HCT116 (cell line): ENCODE results near the gene STPG2. TPM values are rescaled to one million over a fixed set of nuclear protein-coding genes. Genes with fewer than 3 reads are reported as not detected.
A peak's percentile ranks its signal among the peaks of the same experiment; 100 is the strongest.

Source experiments
- ATAC-seq: fragments of 200-7000 bp; cut with Tn5 transposase; 2 replicates; pipeline ENCODE4 v1.9.1; 2020; ENCODE audit warnings: mild to moderate bottlenecking, moderate library complexity
- BruUV-seq: library from RNA; stranded (reverse); fragments of 400-500 nt; replicated peaks from 2 replicates; lab custom pipeline; 2021; lab: Mats Ljungman, UMichigan
- CTCF ChIA-PET: fragments of 300-600 bp; sonication (Branson Sonifier 250); formaldehyde crosslinking; loops from one replicate; lab custom pipeline; 2021; ENCODE audit warnings: antibody characterized with exemption; lab: Charles Lee
- POLR2A ChIA-PET: fragments of 300-600, 350-600 bp; sonication (Branson Sonifier 250); formaldehyde crosslinking; loops from one replicate; lab custom pipeline; 2021; ENCODE audit warnings: antibody characterized with exemption; lab: Charles Lee
- RAD21 ChIA-PET, 2 experiments: fragments of 300-600 bp; sonication (Branson Sonifier 250); formaldehyde crosslinking; loops; one replicate each; lab custom pipeline; 2023; ENCODE audit warnings: low total read pairs in 2 of 2; ENCODE audit not compliant: uncharacterized antibody in 2 of 2, unreplicated experiment in 2 of 2, low non-redundant PET in 1 of 2; lab: Charles Lee
- DNase-seq: peaks from one replicate; pipeline ENCODE4 v3.0.0-alpha.2; 2010; ENCODE audit warnings: low read depth, low spot score
- H2AFZ ChIP-seq: fragments of 200-600 bp; shearing (Covaris generic), sonication (generic); 2 replicates; pipeline ENCODE4 v1.6.1; 2017; ENCODE audit warnings: low read depth, mixed run types, mixed read lengths, antibody characterized with exemption, low read length; ENCODE audit not compliant: poor library complexity, severe bottlenecking
- H3K27ac ChIP-seq: 2 replicates; pipeline ENCODE4 v1.5.1; 2012; ENCODE audit warnings: low read depth, low read length
- H3K27me3 ChIP-seq: fragments of 200-600 bp; sonication (generic); 2 replicates; pipeline ENCODE4 v1.6.1; 2016; ENCODE audit warnings: mixed run types, low read length, mixed read lengths; ENCODE audit not compliant: insufficient read depth
- H3K36me3 ChIP-seq, 2 experiments: fragments of 200-500 bp in 1 of 2; fragments of 200-600 bp in 1 of 2; sonication (Bioruptor generic) in 1 of 2; sonication (generic) in 1 of 2; 2 replicates each; pipeline versions ENCODE4 v1.5.1 to v1.6.1; 2014 to 2016; ENCODE audit warnings: low read length in 2 of 2, inconsistent platforms in 1 of 2, mixed read lengths in 1 of 2, mixed run types in 1 of 2; ENCODE audit not compliant: insufficient read depth in 2 of 2, control insufficient read depth in 1 of 2
- H3K4me1 ChIP-seq, 2 experiments: fragments of 200-600 bp in 1 of 2; sonication (generic) in 1 of 2; 2 replicates each; pipeline versions ENCODE4 v1.5.1 to v1.6.1; 2012 to 2017; ENCODE audit warnings: low read length in 2 of 2, inconsistent platforms in 1 of 2, mild to moderate bottlenecking in 1 of 2, mixed read lengths in 1 of 2, mixed run types in 1 of 2, moderate library complexity in 1 of 2; ENCODE audit not compliant: insufficient read depth in 2 of 2, control insufficient read depth in 1 of 2
- H3K4me2 ChIP-seq: fragments of 200-600 bp; sonication (generic); 2 replicates; pipeline ENCODE4 v1.6.1; 2017; ENCODE audit warnings: mixed run types, low read length, mixed read lengths
- H3K4me3 ChIP-seq, 2 experiments: fragments of 200-600 bp in 1 of 2; sonication (generic) in 1 of 2; replicated peaks in 1 of 2; 2 replicates each; pipeline ENCODE4 v1.5.1; 2011 to 2016; ENCODE audit warnings: low read length in 2 of 2, control low read depth in 1 of 2, low read depth in 1 of 2, mild to moderate bottlenecking in 1 of 2, mixed read lengths in 1 of 2, mixed run types in 1 of 2
- H3K79me2 ChIP-seq: fragments of 200-600 bp; sonication (generic); 2 replicates; pipeline ENCODE4 v1.6.1; 2017; ENCODE audit warnings: mild to moderate bottlenecking, mixed run types, low read length, moderate library complexity, mixed read lengths; ENCODE audit not compliant: insufficient read depth
- H3K9ac ChIP-seq: fragments of 200-600 bp; sonication (generic); 2 replicates; pipeline ENCODE4 v1.6.1; 2016; ENCODE audit warnings: low read length, mixed read lengths
- H3K9me2 ChIP-seq: fragments of 200-600 bp; sonication (generic), shearing (Covaris generic); 2 replicates; pipeline ENCODE4 v1.6.1; 2017; ENCODE audit warnings: mixed run types, mild to moderate bottlenecking, moderate library complexity; ENCODE audit not compliant: insufficient read depth
- H3K9me3 ChIP-seq, 2 experiments: fragments of 200-500 bp in 1 of 2; fragments of 200-600 bp in 1 of 2; sonication (Bioruptor generic) in 1 of 2; sonication (generic) in 1 of 2; 2 replicates each; pipeline ENCODE4 v1.6.1; 2014 to 2017; ENCODE audit warnings: low read length in 2 of 2, mixed read lengths in 2 of 2, inconsistent platforms in 1 of 2, low read depth in 1 of 2, mild to moderate bottlenecking in 1 of 2, mixed run types in 1 of 2, moderate library complexity in 1 of 2; ENCODE audit not compliant: control insufficient read depth in 1 of 2, insufficient read depth in 1 of 2
- H4K20me1 ChIP-seq: fragments of 200-600 bp; sonication (generic), shearing (Covaris generic); 2 replicates; pipeline ENCODE4 v1.6.1; 2017; ENCODE audit warnings: mixed run types, mild to moderate bottlenecking, moderate library complexity; ENCODE audit not compliant: insufficient read depth
- CBX3 ChIP-seq: IDR thresholded peaks from 2 replicates; pipeline ENCODE4 v1.6.1; 2012; ENCODE audit warnings: low read depth
- EGR1 ChIP-seq: IDR thresholded peaks from 2 replicates; pipeline ENCODE4 v1.6.1; 2012; ENCODE audit warnings: low read depth
- JUND ChIP-seq: IDR thresholded peaks from 2 replicates; pipeline ENCODE4 v1.6.1; 2012
- POLR2AphosphoS5 ChIP-seq: IDR thresholded peaks from 2 replicates; pipeline ENCODE4 v1.6.1; 2011; ENCODE audit warnings: mild to moderate bottlenecking, low read depth, low read length, moderate library complexity
- RAD21 ChIP-seq: IDR thresholded peaks from 2 replicates; pipeline ENCODE4 v1.6.1; 2012; ENCODE audit warnings: low read depth, mild to moderate bottlenecking
- SP1 ChIP-seq: IDR thresholded peaks from 2 replicates; pipeline ENCODE4 v1.6.1; 2012; ENCODE audit warnings: low read depth
- SRF ChIP-seq: IDR thresholded peaks from 2 replicates; pipeline ENCODE4 v1.6.1; 2012; ENCODE audit warnings: low read depth
- TCF7L2 ChIP-seq: IDR thresholded peaks from 2 replicates; pipeline ENCODE4 v1.7.0; 2011; ENCODE audit warnings: borderline replicate concordance, inconsistent platforms; ENCODE audit not compliant: insufficient read depth, insufficient read length; ENCODE audit errors: extremely low read depth
- ZFX ChIP-seq: fragments of 450-650 bp; IDR thresholded peaks from 2 replicates; pipeline ENCODE4 v1.6.1; 2017
- intact Hi-C: fragments of 100-400 bp; cut with micrococcal nuclease; formaldehyde crosslinking; loops from 2 replicates; pipeline ENCODE4 v1.10.0; 2022
- total RNA-seq: library from RNA; stranded (reverse); gene quantifications from one replicate; pipeline ENCODE4 v1.2.1, GENCODE V29; 2021; ENCODE audit not compliant: unreplicated experiment
- TF ChIP-seq, protein P1 (sequence below), 3 experiments: fragments of 200-600 bp in 1 of 3; sonication (generic) in 1 of 3; IDR thresholded peaks in 2 of 3; conservative IDR thresholded peaks in 1 of 3; 2 replicates each; pipeline ENCODE4 v1.5.1; 2012 to 2017; ENCODE audit warnings: low read depth in 2 of 3, low read length in 2 of 3, antibody characterized with exemption in 1 of 3, borderline replicate concordance in 1 of 3, control low read depth in 1 of 3, mild to moderate bottlenecking in 1 of 3, mixed read lengths in 1 of 3, mixed run types in 1 of 3, moderate library complexity in 1 of 3; ENCODE audit not compliant: insufficient read depth in 1 of 3
- TF ChIP-seq, protein P2 (sequence below): IDR thresholded peaks from 2 replicates; pipeline ENCODE4 v1.6.1; 2012
- TF ChIP-seq, protein P3 (sequence below): IDR thresholded peaks from 2 replicates; pipeline ENCODE4 v1.6.1; 2012
- TF ChIP-seq, protein P4 (sequence below): IDR thresholded peaks from 2 replicates; pipeline ENCODE4 v1.6.1; 2011; ENCODE audit warnings: mild to moderate bottlenecking, low read length, moderate library complexity; ENCODE audit not compliant: insufficient replicate concordance; ENCODE audit errors: extremely low read depth

STPG2 gene
- total RNA-seq, 1 experiment from 2014 or later = not detected

DNA sequence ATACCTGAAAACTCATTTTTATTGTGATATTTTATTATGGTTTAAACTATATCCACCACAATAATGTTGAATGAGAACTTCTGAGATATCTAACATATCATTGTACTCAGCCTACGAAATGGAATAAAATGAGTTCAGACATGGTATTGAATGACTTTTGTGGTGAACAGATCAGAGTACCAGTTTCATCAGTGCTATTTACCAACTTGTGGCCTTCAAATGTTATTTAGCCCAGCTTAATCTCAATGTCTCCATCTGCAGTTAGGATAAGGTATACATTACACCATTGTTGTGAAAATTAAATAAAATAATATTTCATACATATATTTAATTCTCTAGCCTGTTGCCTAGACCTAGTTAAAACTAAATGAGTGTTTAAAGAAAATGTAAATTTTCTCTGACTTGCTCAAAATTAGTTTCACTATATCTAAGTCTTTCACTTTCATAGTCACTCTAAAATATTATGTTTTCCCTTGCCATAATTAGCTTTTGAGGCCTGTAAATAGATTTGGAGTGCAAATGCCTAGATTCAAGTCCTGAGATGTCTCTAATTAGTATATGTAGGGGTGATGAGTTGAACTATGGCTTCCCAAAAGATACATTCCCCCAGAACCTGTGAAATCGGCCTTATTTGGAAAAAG, 594.2 kb downstream of the STPG2 start:
- no peak for ATAC-seq
- POLR2A ChIA-PET = no interaction called here
- intact Hi-C loops = no loop called here
- DNase-seq = peak; percentile 3
- Histone ChIP-seq H2AFZ (no peak overlapping the region), H3K27ac (no peak overlapping the region), H3K9me2 (no peaks in the 10 kb centered on the region), H3K4me1 (no peaks in the 10 kb centered on the region), H3K4me3 (no peak overlapping the region), H3K4me2 (no peak overlapping the region), H3K36me3 (no peaks in the 10 kb centered on the region), H4K20me1 (no peaks in the 10 kb centered on the region), H3K79me2 (no peaks in the 10 kb centered on the region), H3K9ac (no peak overlapping the region), H3K9me3 (no peaks in the 10 kb centered on the region), H3K27me3 (no peaks in the 10 kb centered on the region)
- BruUV-seq = no TSS peak
- RAD21 ChIA-PET = no interaction called here
- CTCF ChIA-PET = no interaction called here
- no peak for TF ChIP-seq SRF
- peak; percentile 36 for TF ChIP-seq RAD21
- TF ChIP-seq, protein P1, sequence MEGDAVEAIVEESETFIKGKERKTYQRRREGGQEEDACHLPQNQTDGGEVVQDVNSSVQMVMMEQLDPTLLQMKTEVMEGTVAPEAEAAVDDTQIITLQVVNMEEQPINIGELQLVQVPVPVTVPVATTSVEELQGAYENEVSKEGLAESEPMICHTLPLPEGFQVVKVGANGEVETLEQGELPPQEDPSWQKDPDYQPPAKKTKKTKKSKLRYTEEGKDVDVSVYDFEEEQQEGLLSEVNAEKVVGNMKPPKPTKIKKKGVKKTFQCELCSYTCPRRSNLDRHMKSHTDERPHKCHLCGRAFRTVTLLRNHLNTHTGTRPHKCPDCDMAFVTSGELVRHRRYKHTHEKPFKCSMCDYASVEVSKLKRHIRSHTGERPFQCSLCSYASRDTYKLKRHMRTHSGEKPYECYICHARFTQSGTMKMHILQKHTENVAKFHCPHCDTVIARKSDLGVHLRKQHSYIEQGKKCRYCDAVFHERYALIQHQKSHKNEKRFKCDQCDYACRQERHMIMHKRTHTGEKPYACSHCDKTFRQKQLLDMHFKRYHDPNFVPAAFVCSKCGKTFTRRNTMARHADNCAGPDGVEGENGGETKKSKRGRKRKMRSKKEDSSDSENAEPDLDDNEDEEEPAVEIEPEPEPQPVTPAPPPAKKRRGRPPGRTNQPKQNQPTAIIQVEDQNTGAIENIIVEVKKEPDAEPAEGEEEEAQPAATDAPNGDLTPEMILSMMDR (IDR thresholded peaks at IDR 0.05 in 2 of 3, conservative IDR thresholded peaks at IDR 0.05 in 1 of 3; ENCODE audit: borderline replicate concordance in 1 of 3, insufficient read depth in 1 of 3, low read depth in 2 of 3, low read length in 2 of 3) = peak in 1 of 3 experiments; percentile 17; a peak in 2 of 6 replicates

DNA sequence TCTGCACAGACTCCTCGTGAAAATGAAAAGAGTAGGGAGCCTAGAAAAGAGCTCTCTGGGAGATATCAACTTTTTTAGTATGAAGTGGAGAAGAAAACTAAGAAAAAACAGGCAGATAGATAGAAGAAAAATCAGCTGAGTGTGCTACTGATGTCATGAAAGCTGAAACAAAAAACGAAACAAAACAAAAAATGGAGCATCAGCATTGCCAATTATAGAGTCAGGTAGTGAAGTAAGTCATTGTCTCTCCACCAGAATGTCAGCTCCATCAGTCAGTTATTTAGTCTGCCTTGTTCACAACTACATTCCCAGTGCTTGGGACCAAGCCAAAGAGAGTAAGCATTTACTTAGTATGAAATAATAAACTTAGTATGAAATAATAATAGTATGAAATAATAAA, 595.1 kb downstream of the STPG2 start:
- H3K27me3 ChIP-seq = no peaks in the 10 kb centered on the region
- H3K4me1 ChIP-seq = no peaks in the 10 kb centered on the region
- ATAC-seq (no peak), DNase-seq (no peak)
- H2AFZ ChIP-seq = no peak overlapping the region
- no peaks in the 10 kb centered on the region for H3K9me3 ChIP-seq
- no peak overlapping the region for H3K4me2 ChIP-seq
- POLR2A ChIA-PET = no interaction called here
- intact Hi-C loops = no loop called here
- CTCF ChIA-PET = no interaction called here
- H3K27ac ChIP-seq = no peak overlapping the region
- RAD21 ChIA-PET = no interaction called here
- H3K79me2 ChIP-seq = no peaks in the 10 kb centered on the region
- H3K9ac ChIP-seq = no peak overlapping the region
- no peaks in the 10 kb centered on the region for H3K9me2 ChIP-seq
- no peaks in the 10 kb centered on the region for H4K20me1 ChIP-seq
- H3K4me3 ChIP-seq = no peak overlapping the region
- no peaks in the 10 kb centered on the region for H3K36me3 ChIP-seq
- no TSS peak for BruUV-seq
- TF ChIP-seq, protein P2, sequence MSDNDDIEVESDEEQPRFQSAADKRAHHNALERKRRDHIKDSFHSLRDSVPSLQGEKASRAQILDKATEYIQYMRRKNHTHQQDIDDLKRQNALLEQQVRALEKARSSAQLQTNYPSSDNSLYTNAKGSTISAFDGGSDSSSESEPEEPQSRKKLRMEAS = no peak
- TF ChIP-seq, protein P3, sequence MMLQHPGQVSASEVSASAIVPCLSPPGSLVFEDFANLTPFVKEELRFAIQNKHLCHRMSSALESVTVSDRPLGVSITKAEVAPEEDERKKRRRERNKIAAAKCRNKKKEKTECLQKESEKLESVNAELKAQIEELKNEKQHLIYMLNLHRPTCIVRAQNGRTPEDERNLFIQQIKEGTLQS = no peak
- no peak for TF ChIP-seq SP1
- no peak for TF ChIP-seq JUND
- TF ChIP-seq CBX3 = no peak
- no peak for TF ChIP-seq EGR1
- TF ChIP-seq, protein P1 (IDR thresholded peaks at IDR 0.05 in 2 of 3, conservative IDR thresholded peaks at IDR 0.05 in 1 of 3; ENCODE audit: borderline replicate concordance in 1 of 3, insufficient read depth in 1 of 3, low read depth in 2 of 3, low read length in 2 of 3) = no peak
- no peak for TF ChIP-seq POLR2AphosphoS5
- no peak for TF ChIP-seq ZFX
- no peak for TF ChIP-seq TCF7L2
- TF ChIP-seq, protein P4, sequence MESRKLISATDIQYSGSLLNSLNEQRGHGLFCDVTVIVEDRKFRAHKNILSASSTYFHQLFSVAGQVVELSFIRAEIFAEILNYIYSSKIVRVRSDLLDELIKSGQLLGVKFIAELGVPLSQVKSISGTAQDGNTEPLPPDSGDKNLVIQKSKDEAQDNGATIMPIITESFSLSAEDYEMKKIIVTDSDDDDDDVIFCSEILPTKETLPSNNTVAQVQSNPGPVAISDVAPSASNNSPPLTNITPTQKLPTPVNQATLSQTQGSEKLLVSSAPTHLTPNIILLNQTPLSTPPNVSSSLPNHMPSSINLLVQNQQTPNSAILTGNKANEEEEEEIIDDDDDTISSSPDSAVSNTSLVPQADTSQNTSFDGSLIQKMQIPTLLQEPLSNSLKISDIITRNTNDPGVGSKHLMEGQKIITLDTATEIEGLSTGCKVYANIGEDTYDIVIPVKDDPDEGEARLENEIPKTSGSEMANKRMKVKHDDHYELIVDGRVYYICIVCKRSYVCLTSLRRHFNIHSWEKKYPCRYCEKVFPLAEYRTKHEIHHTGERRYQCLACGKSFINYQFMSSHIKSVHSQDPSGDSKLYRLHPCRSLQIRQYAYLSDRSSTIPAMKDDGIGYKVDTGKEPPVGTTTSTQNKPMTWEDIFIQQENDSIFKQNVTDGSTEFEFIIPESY = no peak
